HG02623 (cell line): ENCODE data around the gene TBKBP1.
"Not testable (repeated sequence)": the region's sequence is repeated elsewhere in the genome, so short reads cannot be mapped to it uniquely, and the experiment has no call there.

Experiments
- ATAC-seq: cut with Tn5 transposase; IDR thresholded peaks from one replicate; pipeline ENCODE4 v1.9.1; 2021; ENCODE audit warnings: moderate library complexity; ENCODE audit not compliant: unreplicated experiment

The TBKBP1 gene

DNA sequence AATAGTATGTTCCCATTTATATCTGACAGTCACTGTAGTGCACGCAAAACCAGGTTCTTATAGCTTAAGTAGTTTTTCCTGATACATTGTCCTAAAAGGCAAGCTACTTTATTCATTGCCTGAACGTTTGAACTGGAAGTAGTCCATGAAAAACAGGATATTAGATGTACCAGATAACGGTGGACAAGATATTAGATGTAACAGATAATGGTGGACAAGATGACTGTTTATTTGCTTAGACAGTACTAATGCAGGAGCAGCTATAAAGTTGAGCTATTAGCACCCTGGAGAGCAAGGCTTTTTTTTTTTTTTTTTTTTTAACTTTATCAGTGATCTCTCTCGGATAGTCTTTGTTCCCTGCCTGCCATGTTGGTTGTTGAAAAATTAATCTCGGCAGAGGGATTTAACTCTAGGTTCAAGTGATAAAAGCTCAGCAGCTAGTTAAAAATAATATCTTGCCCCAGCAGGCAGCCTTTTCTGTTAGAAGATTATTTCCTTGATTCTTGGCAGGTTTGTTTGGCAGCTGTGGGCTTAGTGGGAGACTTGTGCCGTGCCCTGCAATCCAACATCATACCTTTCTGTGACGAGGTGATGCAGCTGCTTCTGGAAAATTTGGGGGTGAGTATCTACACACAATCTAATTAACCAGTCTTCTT, 17.3 kb upstream of the TBKBP1 start:
- ATAC-seq: no peak

DNA sequence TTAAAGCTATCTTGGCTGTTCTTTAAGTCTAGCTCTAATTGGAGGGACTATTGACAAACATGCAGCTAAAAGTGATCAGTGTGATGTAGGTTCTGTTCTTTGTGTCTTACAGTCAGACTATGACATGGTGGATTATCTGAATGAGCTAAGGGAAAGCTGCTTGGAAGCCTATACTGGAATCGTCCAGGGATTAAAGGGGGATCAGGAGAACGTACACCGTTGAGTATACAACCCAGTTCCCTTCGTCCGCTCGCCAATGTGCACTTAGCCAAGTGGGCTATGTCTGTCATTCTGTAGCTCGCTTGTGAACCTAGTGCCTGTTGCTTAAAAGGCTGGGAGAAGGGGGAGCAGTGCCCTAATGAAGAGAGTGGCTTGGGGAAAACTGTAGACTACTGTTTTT, 15.8 kb upstream of the TBKBP1 start:
- ATAC-seq: no peak

- no peak for ATAC-seq
Measured at GRCh38 chr17:47682138-47682537, 11.8 kb upstream of the TBKBP1 start.

DNA sequence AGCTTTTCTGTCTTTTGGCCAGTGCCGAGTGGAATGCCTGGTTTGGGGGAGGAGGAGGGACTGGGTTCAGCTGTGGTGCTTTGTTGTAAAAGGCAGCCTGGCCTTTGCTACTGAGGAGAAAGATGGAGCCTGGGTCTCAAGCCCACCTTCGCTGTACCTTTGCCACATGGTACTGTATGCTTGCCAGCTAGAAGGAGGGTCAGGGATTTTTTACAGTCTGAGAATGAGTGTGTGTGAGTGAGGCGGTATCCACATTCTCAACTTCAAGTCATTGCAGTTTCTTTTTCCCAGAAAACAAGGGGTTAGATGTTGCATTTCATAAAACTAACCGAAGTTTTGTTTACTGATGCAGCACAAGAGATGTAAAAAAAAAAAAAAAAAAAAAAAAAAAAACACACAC, 11.2 kb upstream of the TBKBP1 start:
- not testable (repeated sequence) for ATAC-seq

DNA sequence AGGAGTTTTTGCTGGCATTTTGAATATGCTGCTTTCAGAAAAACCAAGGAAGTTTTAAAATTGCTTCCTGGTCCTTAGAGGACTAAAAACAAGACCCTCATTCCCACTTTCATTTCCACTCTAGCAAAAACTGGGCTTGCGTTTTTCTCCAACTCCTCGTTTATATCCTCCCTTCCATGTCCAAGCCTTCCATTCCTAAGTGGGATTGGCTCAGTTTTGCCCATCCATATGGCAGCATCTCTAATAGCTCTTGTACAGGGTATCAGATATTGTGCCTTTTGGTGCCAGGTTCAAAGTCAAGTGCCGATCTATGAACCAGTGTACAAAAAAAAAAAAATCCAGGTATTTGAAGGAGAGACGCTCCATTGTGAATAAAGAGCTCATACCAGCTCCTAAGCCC, 9.9 kb upstream of the TBKBP1 start:
- ATAC-seq: no peak

GRCh38 chr17:47684535-47685193, 9.3 kb upstream of the TBKBP1 start:
- ATAC-seq: no peak

DNA sequence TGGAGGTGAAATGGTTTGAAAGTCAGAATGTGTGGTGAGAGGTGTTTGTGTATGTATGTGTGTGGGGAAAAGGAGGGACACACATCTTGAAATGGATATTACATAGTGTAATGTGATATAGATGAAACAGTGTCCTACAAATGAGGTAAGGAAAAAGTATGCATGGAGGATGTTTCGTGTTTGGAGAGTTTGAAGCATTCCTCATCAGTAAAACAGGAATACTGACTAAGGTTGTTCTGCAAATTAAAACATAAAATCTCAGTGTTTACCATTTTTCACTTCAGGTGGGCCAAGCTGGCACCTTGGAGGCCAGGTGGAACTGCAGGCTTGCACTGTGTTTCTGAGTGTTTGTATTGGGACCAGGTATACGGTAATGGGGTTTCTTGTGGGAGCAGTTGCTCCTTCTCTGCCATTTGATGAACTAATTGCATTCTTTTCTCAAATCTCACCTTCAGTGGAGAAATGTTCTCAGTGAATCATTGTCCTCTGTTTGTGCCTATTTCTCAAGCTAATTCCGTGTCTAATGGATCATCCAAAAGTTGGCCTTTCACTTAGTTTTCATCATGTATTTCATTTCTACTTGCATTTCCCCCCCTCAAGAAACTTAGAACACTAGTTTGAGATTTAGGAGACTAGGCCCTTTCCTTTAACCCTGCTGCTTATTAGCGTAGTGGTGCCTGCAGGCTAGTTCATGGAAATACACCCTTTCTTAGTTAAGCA, 8.2 kb upstream of the TBKBP1 start:
- no peak for ATAC-seq

- no peak for ATAC-seq
Measured at GRCh38 chr17:47686276-47686635, 7.7 kb upstream of the TBKBP1 start.

GRCh38 chr17:47686664-47687327, 7.2 kb upstream of the TBKBP1 start:
- ATAC-seq: no peak

- ATAC-seq: no peak
Measured at GRCh38 chr17:47687328-47687690, 6.7 kb upstream of the TBKBP1 start.

DNA sequence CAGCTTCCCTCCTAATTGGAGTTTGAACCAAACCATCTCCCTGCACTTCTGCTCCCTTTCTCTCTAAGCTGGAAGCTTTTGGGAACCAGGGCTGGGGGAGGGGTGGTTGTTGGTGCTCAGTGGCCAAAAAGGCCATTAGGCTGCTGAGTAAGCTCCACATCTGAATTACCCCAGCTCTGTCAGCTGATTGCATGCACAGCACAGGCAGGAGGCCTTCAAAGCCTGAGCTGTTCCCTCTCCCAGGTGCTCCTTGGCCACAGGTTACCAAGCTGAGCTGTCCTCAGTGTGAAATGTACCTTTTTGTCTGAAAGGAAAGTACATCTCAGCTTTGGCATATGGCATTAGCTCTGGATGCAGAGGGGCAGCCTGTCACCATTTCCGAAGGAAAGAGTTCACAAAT, 6.2 kb upstream of the TBKBP1 start:
- ATAC-seq: no peak

DNA sequence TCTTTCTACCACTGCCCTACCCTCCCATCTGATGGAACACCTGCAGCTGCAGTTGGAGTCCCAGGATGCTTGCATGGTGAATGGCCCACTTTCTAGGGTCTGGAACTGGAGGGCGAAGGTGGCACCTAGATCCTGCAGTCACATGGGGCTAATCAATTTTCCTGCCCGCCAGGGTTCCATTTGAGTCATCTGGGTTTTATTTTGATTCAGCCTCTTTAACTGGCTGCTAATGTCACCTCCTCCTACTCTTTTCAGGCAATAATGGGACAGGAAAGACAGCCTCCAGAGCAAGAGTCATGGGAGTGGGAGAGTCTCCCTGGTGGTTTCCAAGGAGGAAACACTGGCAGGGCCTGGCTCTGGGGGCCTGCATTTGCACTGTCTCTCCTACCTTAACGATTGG, 3.8 kb upstream of the TBKBP1 start:
- ATAC-seq: no peak

DNA sequence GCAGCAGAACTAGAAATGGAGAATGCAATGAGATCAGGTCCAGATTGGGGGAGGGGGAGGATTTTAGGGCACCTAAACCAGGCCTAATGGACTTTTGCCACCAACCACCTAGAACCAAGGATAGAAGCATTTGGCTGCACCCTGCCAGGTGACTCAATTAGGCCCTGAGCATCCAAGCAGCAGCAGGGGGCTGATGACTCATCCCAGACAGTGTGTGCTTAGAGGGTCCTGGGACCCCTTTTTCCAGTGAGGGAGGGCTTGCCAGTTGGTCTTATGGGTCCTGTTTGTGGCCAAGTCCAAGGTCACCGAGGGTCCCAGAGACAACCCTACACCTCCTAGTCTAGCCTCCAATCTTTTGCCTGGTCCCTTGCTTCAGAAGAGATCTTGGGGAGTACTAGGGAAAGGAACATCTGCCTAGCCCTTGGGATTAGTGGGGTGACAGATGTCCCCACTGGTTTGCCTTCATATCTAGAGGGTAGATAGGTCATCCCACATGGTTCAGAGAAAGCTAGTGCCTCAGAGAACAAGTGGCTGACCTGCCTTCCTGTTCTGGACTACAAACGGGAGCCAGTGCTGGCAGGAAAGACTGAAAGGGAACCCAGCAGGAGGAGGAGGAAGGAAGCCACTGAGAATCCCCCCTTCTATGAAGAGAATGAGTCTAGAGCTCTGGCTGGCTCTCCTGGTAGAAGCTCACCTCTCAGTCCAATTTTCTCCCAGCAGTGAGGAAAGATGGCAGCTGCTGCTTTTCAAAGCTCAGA, 1.6 kb upstream of the TBKBP1 start:
- no peak for ATAC-seq

DNA sequence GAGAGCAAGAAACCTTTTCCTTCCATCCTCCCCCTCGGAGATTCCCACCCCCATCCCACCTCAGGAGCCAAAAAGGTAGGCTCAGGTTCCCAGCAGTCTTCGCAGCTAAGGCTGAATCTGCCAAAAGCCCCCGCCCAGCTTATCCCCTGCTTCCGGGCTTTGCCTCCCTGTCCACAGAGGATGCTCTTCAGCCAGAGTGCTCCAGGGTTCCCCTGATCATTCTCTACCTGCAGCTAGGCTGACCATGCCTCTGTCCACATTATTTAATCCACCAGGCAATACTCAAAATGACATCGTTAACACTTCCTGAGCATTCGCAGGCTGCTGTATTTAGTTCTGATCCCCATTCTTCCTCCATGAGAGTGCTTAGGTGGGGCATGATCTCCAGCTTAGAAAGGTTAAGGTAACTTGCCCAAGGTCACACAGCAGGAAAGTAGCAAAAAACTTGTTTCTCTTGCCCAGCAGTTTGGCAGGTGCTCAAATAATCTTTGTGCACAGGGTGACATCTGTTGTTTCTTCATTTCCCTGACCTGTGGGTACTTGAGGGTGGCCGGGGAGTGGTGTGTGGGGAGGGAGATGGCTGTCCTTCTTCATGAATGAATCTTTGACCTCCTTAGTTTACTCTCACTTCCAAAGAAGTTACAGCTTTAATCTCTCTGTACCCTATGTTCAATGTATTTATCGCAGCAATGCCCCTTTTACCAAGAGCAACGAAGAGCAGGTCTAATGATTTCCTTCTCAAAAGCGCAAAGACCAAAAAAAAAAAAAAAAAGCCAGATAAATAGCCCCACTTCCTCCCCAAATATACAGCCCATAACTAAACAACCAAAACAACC, 848 bp upstream of the TBKBP1 start:
- no peak for ATAC-seq

- no peak for ATAC-seq
Measured at GRCh38 chr17:47694581-47695428, 844 bp downstream of the TBKBP1 start.

GRCh38 chr17:47695429-47696376, 1.7 kb downstream of the TBKBP1 start:
- ATAC-seq: no peak

DNA sequence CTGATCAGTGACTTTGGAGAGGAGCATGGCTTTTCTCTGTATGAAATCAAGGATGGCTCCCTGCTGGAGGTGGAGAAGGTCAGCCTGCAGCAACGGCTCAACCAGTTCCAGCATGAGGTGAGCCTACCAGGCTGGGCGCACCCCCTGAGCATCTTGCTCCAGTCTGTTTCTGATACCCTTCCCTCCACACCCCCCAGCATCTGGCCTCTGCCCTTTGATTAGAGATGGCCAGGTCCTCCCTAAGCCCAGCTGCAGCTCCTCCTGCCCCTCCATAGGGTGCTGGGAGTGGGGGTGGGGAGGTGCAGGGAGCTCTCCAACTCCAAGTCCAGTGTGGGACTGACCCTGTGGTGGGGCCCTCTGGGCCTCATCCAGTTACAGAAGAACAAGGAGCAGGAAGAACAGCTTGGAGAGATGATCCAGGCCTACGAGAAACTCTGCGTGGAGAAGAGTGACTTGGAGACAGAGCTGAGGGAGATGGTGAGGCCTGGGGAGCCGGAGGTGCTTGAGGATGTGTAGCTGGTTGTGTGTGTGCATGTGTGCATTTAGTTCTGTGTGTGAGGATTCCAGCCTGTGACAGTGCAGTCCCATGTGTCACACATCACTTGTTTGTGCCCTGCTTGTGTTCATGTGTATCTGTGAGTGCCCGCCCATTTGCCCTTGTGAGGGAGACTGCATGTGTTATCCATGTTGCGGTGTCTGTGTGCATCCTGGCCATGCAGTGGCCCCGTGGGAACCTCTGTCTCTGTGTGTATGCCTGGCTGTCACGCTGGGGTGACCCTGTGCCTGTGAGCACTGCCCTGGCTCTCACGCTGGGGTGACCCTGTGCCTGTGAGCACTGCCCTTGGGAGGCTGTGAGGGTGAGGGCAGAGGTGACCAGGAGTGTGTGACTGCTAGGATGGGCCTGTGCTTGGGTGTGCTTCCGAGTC, 3.0 kb downstream of the TBKBP1 start:
- no peak for ATAC-seq
